Heart left ventricle (tissue), 16 donors: ENCODE data around the gene FOXO1. TPM values are rescaled to one million over a fixed set of nuclear protein-coding genes. Genes with fewer than 3 reads are reported as not detected.

ENCODE experiments used
- ATAC-seq, 4 donors: fragments of 200-7000 bp; cut with Tn5 transposase; one replicate each; pipeline ENCODE4 v1.9.1; 2020 to 2022; ENCODE audit warnings: moderate library complexity in 4 of 4, mild to moderate bottlenecking in 3 of 4, moderate number of reproducible peaks in 1 of 4
- DNase-seq, 5 donors: peaks; one replicate each; pipeline ENCODE4 v3.0.0-alpha.2; 2020
- H3K27ac ChIP-seq, 12 donors: fragments of 200-600 bp; sonication (generic) in 4 of 12; one replicate each; pipeline versions ENCODE4 v1.5.0 to v1.8.0; 2016 to 2022; ENCODE audit warnings: mild to moderate bottlenecking in 2 of 12
- H3K27me3 ChIP-seq, 9 donors: fragments of 200-600 bp; sonication (generic) in 2 of 9; one replicate each; pipeline versions ENCODE4 v1.5.1 to v1.8.0; 2016 to 2022; ENCODE audit warnings: mild to moderate bottlenecking in 3 of 9
- H3K36me3 ChIP-seq, 9 donors: fragments of 200-600 bp; sonication (generic) in 2 of 9; one replicate each; pipeline versions ENCODE4 v1.5.0 to v1.8.0; 2018 to 2022; ENCODE audit warnings: mild to moderate bottlenecking in 2 of 9
- H3K4me1 ChIP-seq, 12 donors: fragments of 200-600 bp; sonication (generic) in 4 of 12; one replicate each; pipeline versions ENCODE4 v1.5.0 to v1.8.0; 2016 to 2022; ENCODE audit warnings: mild to moderate bottlenecking in 3 of 12
- H3K4me3 ChIP-seq, 12 donors: fragments of 200-600 bp; sonication (generic) in 4 of 12; one replicate each; pipeline versions ENCODE4 v1.5.0 to v1.8.0; 2017 to 2022; ENCODE audit warnings: mild to moderate bottlenecking in 9 of 12, moderate library complexity in 4 of 12
- H3K9me3 ChIP-seq, 12 donors: fragments of 200-600 bp; sonication (generic) in 4 of 12; one replicate each; pipeline versions ENCODE4 v1.5.0 to v1.8.0; 2016 to 2022; ENCODE audit warnings: mild to moderate bottlenecking in 1 of 12
- POLR2A ChIP-seq, 2 donors: fragments of 450-650 bp; IDR thresholded peaks; one replicate each; pipeline ENCODE4 v1.6.1; 2017; ENCODE audit warnings: antibody characterized with exemption in 2 of 2, mild to moderate bottlenecking in 2 of 2, moderate library complexity in 2 of 2
- WGBS, 4 donors: extraction: QIAGEN DNeasy Blood & Tissue Kit in 2 of 4; methylation state at CpG; one replicate each; pipeline versions ENCODE4 v1.1.5 to v1.1.7; 2013 to 2018; 5-methylcytosine and 5-hydroxymethylcytosine counted together
- intact Hi-C, 10 donors: fragments of 100-400 bp; cut with DNase I; formaldehyde crosslinking; loops; one replicate each; pipeline versions ENCODE4 v1.11.1 to v1.14.2; 2022
- polyA plus RNA-seq, 2 donors: library from polyadenylated mRNA; stranded (reverse); fragments of 200-250 nt; gene quantifications; one replicate each; pipeline ENCODE4 v1.2.3, GENCODE V29; 2013
- total RNA-seq, 9 donors: library from RNA; depleted of rRNA in 2 of 9; stranded (reverse); fragments of >200 nt in 2 of 9; fragmentation: NEBNext Ultra II Directional in 3 of 9; extraction: Animal tissue kit (Norgen Biotek cat#: 25700) in 3 of 9; gene quantifications; one replicate each; pipeline versions ENCODE4 v1.1.0 to v1.2.4, GENCODE V29; 2016 to 2023
- TF ChIP-seq, protein P1 (sequence below), 12 donors: fragments of 200-600 bp; sonication (generic) in 4 of 12; IDR thresholded peaks; one replicate each; pipeline versions ENCODE4 v1.5.0 to v1.8.0; 2018 to 2022; ENCODE audit warnings: antibody characterized with exemption in 12 of 12, mild to moderate bottlenecking in 5 of 12
- donor health status: ischemic (EF 13 %, LVEDD 7.1; RV severe dilation, severe dysfunction).
- donor health status: healthy with polysubstance abuse.
- donor health status: DM: no; HTN: yes; CAD: no.
- donor health status: DM: no; HTN: no; CAD: no.
- donor health status: ischemic (EF 25% LVEDD 6.9; RV normal size, moderate dysfunction).
- donor health status: ischemic (EF 25% LVEDD 5.7; RV mildly dilated, moderate dysfunction).
- donor health status: healthy.
- donor health status: DM: yes; HTN: yes; CAD: no.
- donor health status: ischemic (EF 35%, LVEDD 5.7; RV mildly dilated, moderate dysfunction).
- donor health status: nonischemic (EF 11% LVEDD 7.7; RV severe dilation, severe dysfunction).
- donor health status: DM: yes; HTN: yes; CAD: no.
- donor health status: PGD.
- donor health status: ischemic (EF 29% LVEDD 5.4; RV normal size, mild dysfunction).
- donor health status: nonischemic (EF 23%, LVEDD 6.1; RV moderate dilation, normal function).

FOXO1 gene
- total and polyA plus RNA-seq, 11 donors = 2.6 to 26.8 (median 17.2) TPM

DNA sequence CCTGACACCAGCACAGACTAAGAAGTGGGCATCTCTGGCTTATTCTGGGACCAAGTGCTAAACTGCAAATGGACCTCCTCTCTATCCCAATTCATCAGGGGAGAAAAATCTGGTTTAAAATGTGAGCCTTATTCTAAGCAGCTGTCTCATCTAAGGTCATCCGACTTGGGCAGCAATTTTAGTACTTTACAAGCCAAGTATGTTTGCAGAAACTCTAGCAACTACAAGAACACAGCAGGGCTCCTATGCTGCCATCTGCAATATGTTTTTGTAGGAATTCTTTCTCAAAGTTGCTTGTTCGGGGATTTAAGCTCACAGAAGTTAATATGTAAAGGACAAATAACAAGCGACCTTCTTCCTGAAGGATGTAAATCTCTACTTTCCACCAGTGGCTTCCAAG is 113.1 kb downstream of the FOXO1 start:
- Histone ChIP-seq H3K9me3 (no peaks in the 10 kb centered on the region), H3K36me3 (peaks cover 0 to 4% (median 0%) of the 10 kb centered on the region in 9 donors), H3K4me3 (no peak overlapping the region), H3K27me3 (no peaks in the 10 kb centered on the region), H3K27ac (no peak overlapping the region), H3K4me1 (peaks cover 0 to 43% (median 22%) of the 10 kb centered on the region in 12 donors)
- intact Hi-C loops = no loop called here
- WGBS, 4 donors = 87 to 92% (median 92%) methylated on average over 3 of the region's 3 CpGs
- DNase-seq (no peak), ATAC-seq (no peak)
- TF ChIP-seq POLR2A (IDR thresholded peaks at IDR 0.05) = no peak
- TF ChIP-seq, protein P1, sequence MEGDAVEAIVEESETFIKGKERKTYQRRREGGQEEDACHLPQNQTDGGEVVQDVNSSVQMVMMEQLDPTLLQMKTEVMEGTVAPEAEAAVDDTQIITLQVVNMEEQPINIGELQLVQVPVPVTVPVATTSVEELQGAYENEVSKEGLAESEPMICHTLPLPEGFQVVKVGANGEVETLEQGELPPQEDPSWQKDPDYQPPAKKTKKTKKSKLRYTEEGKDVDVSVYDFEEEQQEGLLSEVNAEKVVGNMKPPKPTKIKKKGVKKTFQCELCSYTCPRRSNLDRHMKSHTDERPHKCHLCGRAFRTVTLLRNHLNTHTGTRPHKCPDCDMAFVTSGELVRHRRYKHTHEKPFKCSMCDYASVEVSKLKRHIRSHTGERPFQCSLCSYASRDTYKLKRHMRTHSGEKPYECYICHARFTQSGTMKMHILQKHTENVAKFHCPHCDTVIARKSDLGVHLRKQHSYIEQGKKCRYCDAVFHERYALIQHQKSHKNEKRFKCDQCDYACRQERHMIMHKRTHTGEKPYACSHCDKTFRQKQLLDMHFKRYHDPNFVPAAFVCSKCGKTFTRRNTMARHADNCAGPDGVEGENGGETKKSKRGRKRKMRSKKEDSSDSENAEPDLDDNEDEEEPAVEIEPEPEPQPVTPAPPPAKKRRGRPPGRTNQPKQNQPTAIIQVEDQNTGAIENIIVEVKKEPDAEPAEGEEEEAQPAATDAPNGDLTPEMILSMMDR (IDR thresholded peaks at IDR 0.05) = no peak

GRCh38 chr13:40552895-40553294 is 113.5 kb downstream of the FOXO1 start:
- intact Hi-C loops = no loop called here
- no peak for DNase-seq
- Histone ChIP-seq H3K27ac (no peak overlapping the region), H3K4me1 (peaks cover 0 to 41% (median 24%) of the 10 kb centered on the region in 12 donors), H3K27me3 (no peaks in the 10 kb centered on the region), H3K36me3 (peaks cover 0 to 4% (median 0%) of the 10 kb centered on the region in 9 donors), H3K9me3 (no peaks in the 10 kb centered on the region), H3K4me3 (no peak overlapping the region)
- no peak for ATAC-seq
- TF ChIP-seq, protein P1 (IDR thresholded peaks at IDR 0.05) = no peak
- TF ChIP-seq POLR2A (IDR thresholded peaks at IDR 0.05) = no peak
- 90 to 97% (median 94%) methylated on average over 6 of the region's 6 CpGs for WGBS, 4 donors

DNA sequence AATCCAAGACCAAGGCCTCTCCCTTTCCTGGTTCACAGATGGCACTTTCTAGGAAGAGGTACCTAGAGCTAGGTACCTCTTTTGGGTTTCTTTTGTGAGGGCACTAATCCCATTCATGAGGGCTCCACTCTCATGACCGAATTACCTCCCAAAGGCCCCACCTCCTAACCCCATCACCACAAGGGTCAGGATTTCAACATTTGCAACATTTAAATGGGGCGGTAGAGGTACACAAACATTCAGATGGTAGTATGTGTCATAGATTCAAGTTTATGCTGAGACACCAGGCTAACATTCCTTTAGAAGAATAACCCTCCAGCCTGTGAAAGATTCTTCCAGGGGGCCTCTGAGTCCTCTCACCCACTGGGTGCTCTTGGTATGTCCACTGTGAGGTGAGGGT is 116.3 kb downstream of the FOXO1 start:
- Histone ChIP-seq H3K27ac (no peak overlapping the region), H3K36me3 (no peaks in the 10 kb centered on the region), H3K27me3 (no peaks in the 10 kb centered on the region), H3K9me3 (no peaks in the 10 kb centered on the region), H3K4me3 (no peak overlapping the region), H3K4me1 (peaks cover 0 to 19% (median 6%) of the 10 kb centered on the region in 12 donors)
- TF ChIP-seq, protein P1 (IDR thresholded peaks at IDR 0.05) = no peak
- no peak for TF ChIP-seq POLR2A (IDR thresholded peaks at IDR 0.05)
- ATAC-seq (no peak), DNase-seq (no peak)
- 91 to 95% (median 92%) methylated on average over 2 of the region's 2 CpGs for WGBS, 4 donors
- intact Hi-C loops = no loop called here

DNA sequence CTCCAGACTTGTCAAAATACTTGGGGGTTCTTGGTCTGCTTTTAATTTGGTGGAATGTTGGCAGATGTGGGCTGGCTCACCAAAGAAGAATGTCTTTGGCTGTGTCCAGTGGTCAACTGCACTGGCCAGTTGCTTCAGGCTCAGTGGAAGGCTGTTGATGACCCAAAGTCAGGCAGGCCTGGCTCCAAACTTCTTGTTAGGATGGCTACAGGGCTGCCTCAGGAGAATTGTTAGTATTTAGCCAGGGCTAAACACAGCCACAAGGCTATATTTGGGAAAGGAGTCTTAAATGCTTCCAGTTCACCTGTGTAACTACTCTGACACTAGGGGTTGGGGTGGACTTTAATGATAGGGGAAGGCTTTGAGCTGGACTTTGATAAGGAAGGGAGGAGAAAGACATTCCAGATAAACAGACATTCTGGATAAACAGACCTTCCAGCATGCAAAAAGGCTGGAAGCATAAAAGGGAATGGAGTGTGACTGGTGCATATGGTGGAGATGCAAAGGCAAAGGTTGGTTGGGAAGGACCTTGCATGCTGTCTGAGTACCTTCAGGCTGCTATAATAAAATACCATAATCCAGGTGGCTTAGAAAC is 116.8 kb downstream of the FOXO1 start:
- Histone ChIP-seq H3K4me1 (peaks cover 0 to 17% (median 6%) of the 10 kb centered on the region in 12 donors), H3K27ac (no peak overlapping the region), H3K4me3 (no peak overlapping the region), H3K36me3 (no peaks in the 10 kb centered on the region), H3K27me3 (no peaks in the 10 kb centered on the region), H3K9me3 (no peaks in the 10 kb centered on the region)
- peak in 2 of 4 donors; percentile 49 to 50 for ATAC-seq
- no peak for DNase-seq
- no peak for TF ChIP-seq POLR2A (IDR thresholded peaks at IDR 0.05)
- TF ChIP-seq, protein P1 (IDR thresholded peaks at IDR 0.05) = no peak
- intact Hi-C loops = no loop called here
